UCSD-AML1 (cell line): ENCODE measurements around the gene LCTL.
"Not testable (repeated sequence)": the region's sequence is repeated elsewhere in the genome, so short reads cannot be mapped to it uniquely, and the experiment has no call there.

Experiments used
- DNase-seq: peaks from one replicate; lab custom pipeline; 2025; ENCODE audit not compliant: unreplicated experiment; lab: John Stamatoyannopoulos, UW

The LCTL gene

DNA sequence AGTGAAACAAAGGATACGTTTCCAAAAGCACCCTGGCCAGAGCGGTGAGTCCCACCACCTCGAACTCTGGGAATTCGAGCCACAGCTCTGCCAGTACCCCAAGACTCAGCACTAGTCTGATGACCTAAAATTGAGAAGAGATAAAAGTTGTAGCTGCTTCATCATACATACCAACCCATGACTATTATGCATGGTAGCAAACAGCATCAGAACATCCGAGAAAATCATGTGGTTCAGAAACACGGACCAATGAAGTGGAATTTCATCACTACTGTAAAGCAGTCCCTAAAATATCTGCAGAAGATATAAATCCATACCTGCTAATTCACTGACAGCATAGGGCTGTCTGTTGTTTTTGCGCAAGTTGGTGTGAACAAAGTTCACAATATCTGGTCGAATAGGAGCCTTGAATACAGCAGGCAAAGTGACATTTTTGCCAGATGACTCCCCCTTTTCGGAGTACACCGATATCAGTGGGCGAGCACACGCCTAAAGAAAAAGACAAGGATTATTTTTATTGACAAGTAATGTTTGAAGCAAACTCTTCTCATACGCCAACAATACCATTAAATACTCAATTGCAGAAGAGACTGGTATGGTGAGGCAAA lies 62.7 kb downstream of the LCTL start:
- not testable (repeated sequence) for DNase-seq

- DNase-seq, result no peak
These were observed 63.3 kb downstream of the LCTL start for GRCh38 chr15:66502491-66502890.

DNA sequence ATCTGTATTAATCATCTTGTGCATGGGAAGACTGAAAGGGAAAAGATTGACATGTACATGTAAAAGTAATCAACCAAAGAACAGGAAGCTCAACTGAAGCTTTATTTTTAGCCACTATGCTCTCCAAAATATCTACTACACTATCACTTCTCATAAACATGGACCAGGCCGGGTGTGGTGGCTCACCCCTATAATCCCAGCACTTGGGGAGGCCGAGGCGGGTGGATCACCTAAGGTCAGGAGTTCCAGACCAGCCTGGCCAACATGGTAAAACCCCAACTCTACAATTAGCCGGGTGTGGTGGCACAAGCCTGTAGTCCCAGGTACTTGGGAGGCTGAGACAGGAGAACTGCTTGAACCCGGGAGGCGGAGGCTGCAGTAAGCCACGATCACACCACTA lies 65.5 kb downstream of the LCTL start:
- DNase-seq, result not testable (repeated sequence)

GRCh38 chr15:66498501-66499386 lies 67.1 kb downstream of the LCTL start:
- no peak for DNase-seq
